Hippocampal formation (tissue), 2 donors: Measurements from ENCODE around the gene HS1BP3.

Experiments
- DNase-seq, 2 donors: peaks; one replicate each; lab custom pipeline; 2025; lab: John Stamatoyannopoulos, UW

Gene HS1BP3

GRCh38 chr2:20629581-20630171 lies 21.2 kb downstream of the HS1BP3 start:
- DNase-seq, result peak in 1 of 2 donors; percentile 22

GRCh38 chr2:20629181-20629580 lies 21.7 kb downstream of the HS1BP3 start:
- DNase-seq, result no peak

GRCh38 chr2:20627712-20628380 lies 23.1 kb downstream of the HS1BP3 start:
- no peak for DNase-seq

GRCh38 chr2:20626698-20627513 lies 24.0 kb downstream of the HS1BP3 start:
- DNase-seq, result no peak

- DNase-seq, result no peak
Measured at GRCh38 chr2:20626392-20626697, 24.6 kb downstream of the HS1BP3 start.

GRCh38 chr2:20625491-20626391 lies 25.2 kb downstream of the HS1BP3 start:
- no peak for DNase-seq

GRCh38 chr2:20624884-20625485 lies 25.9 kb downstream of the HS1BP3 start:
- no peak for DNase-seq

- no peak for DNase-seq
Measured at GRCh38 chr2:20624156-20624883, 26.6 kb downstream of the HS1BP3 start.

- DNase-seq, result no peak
Measured at GRCh38 chr2:20623741-20624155, 27.1 kb downstream of the HS1BP3 start.

- DNase-seq, result no peak
Measured at GRCh38 chr2:20623241-20623640, 27.7 kb downstream of the HS1BP3 start.

GRCh38 chr2:20622731-20623130 lies 28.2 kb downstream of the HS1BP3 start:
- DNase-seq, result no peak

GRCh38 chr2:20622296-20622686 lies 28.6 kb downstream of the HS1BP3 start:
- no peak for DNase-seq

GRCh38 chr2:20621366-20622295 lies 29.3 kb downstream of the HS1BP3 start:
- no peak for DNase-seq

GRCh38 chr2:20620696-20621365 lies 30.1 kb downstream of the HS1BP3 start:
- no peak for DNase-seq

- no peak for DNase-seq
Measured at GRCh38 chr2:20620271-20620681, 30.6 kb downstream of the HS1BP3 start.

GRCh38 chr2:20619624-20620024 lies 31.3 kb downstream of the HS1BP3 start:
- DNase-seq, result no peak

- DNase-seq, result no peak
Measured at GRCh38 chr2:20618886-20619521, 31.9 kb downstream of the HS1BP3 start.

- DNase-seq, result no peak
Measured at GRCh38 chr2:20618468-20618885, 32.4 kb downstream of the HS1BP3 start.
